GM18873 (cell line): Measurements from ENCODE around the gene SPEG.

Source experiments
- ATAC-seq: cut with Tn5 transposase; IDR thresholded peaks from one replicate; pipeline ENCODE4 v1.9.1; 2021; ENCODE audit warnings: mild to moderate bottlenecking, moderate library complexity, moderate number of reproducible peaks; ENCODE audit not compliant: unreplicated experiment, low FRiP score

SPEG gene

GRCh38 chr2:219441451-219442255, 7.0 kb downstream of the SPEG start:
- no peak for ATAC-seq

GRCh38 chr2:219442256-219443015, 7.8 kb downstream of the SPEG start:
- ATAC-seq = no peak

- ATAC-seq = no peak
Measured at GRCh38 chr2:219443016-219443696, 8.5 kb downstream of the SPEG start.

GRCh38 chr2:219443697-219444023, 9.0 kb downstream of the SPEG start:
- ATAC-seq = no peak

- ATAC-seq = no peak
Measured at GRCh38 chr2:219444566-219445091, 10.0 kb downstream of the SPEG start.

- ATAC-seq = no peak
Measured at GRCh38 chr2:219445220-219445640, 10.6 kb downstream of the SPEG start.

GRCh38 chr2:219446101-219446504, 11.5 kb downstream of the SPEG start:
- no peak for ATAC-seq

GRCh38 chr2:219446689-219447088, 12.0 kb downstream of the SPEG start:
- ATAC-seq = no peak

- ATAC-seq = no peak
Measured at GRCh38 chr2:219447242-219448098, 12.8 kb downstream of the SPEG start.

GRCh38 chr2:219448099-219448775, 13.6 kb downstream of the SPEG start:
- ATAC-seq = no peak

- ATAC-seq = no peak
Measured at GRCh38 chr2:219448776-219449341, 14.2 kb downstream of the SPEG start.

GRCh38 chr2:219449609-219450008, 15.0 kb downstream of the SPEG start:
- ATAC-seq = no peak

- no peak for ATAC-seq
Measured at GRCh38 chr2:219451661-219452360, 17.2 kb downstream of the SPEG start.

GRCh38 chr2:219452361-219453317, 18.0 kb downstream of the SPEG start:
- ATAC-seq = no peak

GRCh38 chr2:219453671-219454590, 19.3 kb downstream of the SPEG start:
- ATAC-seq = no peak

GRCh38 chr2:219455581-219455980, 20.9 kb downstream of the SPEG start:
- ATAC-seq = no peak
